Measurements from ENCODE around the gene SCYGR8.

The SCYGR8 gene

GRCh38 chr2:227761740-227762476 lies 16.2 kb downstream of the SCYGR8 start:
- no peak for DNase-seq (ENCODE audit: low read depth)

GRCh38 chr2:227765788-227766372 lies 20.2 kb downstream of the SCYGR8 start:
- no peak for DNase-seq (ENCODE audit: low read depth)

GRCh38 chr2:227766373-227766883 lies 20.7 kb downstream of the SCYGR8 start:
- DNase-seq (ENCODE audit: low read depth): peak; percentile 49

- DNase-seq (ENCODE audit: low read depth): no peak
These were observed 22.1 kb downstream of the SCYGR8 start for GRCh38 chr2:227767830-227768229.

- no peak for DNase-seq (ENCODE audit: low read depth)
These were observed 26.5 kb downstream of the SCYGR8 start for GRCh38 chr2:227772197-227772661.

- no peak for DNase-seq (ENCODE audit: low read depth)
These were observed 27.2 kb downstream of the SCYGR8 start for GRCh38 chr2:227772932-227773331.

- DNase-seq (ENCODE audit: low read depth): no peak
These were observed 28.4 kb downstream of the SCYGR8 start for GRCh38 chr2:227774011-227774624.

- DNase-seq (ENCODE audit: low read depth): no peak
These were observed 29.5 kb downstream of the SCYGR8 start for GRCh38 chr2:227774895-227775842.

GRCh38 chr2:227780981-227781615 lies 35.4 kb downstream of the SCYGR8 start:
- DNase-seq (ENCODE audit: low read depth): no peak

- no peak for DNase-seq (ENCODE audit: low read depth)
These were observed 36.1 kb downstream of the SCYGR8 start for GRCh38 chr2:227781841-227782240.

GRCh38 chr2:227782804-227783203 lies 37.1 kb downstream of the SCYGR8 start:
- DNase-seq (ENCODE audit: low read depth): no peak

GRCh38 chr2:227783404-227784138 lies 37.9 kb downstream of the SCYGR8 start:
- DNase-seq (ENCODE audit: low read depth): no peak

GRCh38 chr2:227785293-227785692 lies 39.6 kb downstream of the SCYGR8 start:
- no peak for DNase-seq (ENCODE audit: low read depth)

GRCh38 chr2:227788561-227789018 lies 42.9 kb downstream of the SCYGR8 start:
- no peak for DNase-seq (ENCODE audit: low read depth)

- DNase-seq (ENCODE audit: low read depth): no peak
These were observed 44.1 kb downstream of the SCYGR8 start for GRCh38 chr2:227789803-227790202.

GRCh38 chr2:227793148-227793712 lies 47.5 kb downstream of the SCYGR8 start:
- no peak for DNase-seq (ENCODE audit: low read depth)

Measured in HS-5 (cell line).